ENCODE measurements around the gene SMPDL3A.

SMPDL3A gene

GRCh38 chr6:122751326-122751725 lies 37.7 kb upstream of the SMPDL3A start:
- H3K4me3 ChIP-seq: no peak overlapping the region
- no peak overlapping the region for H3K9ac ChIP-seq
- no peaks in the 10 kb centered on the region for H3K36me3 ChIP-seq
- H3K4me2 ChIP-seq: peak overlapping the region in 10 of 11 experiments; percentile 2 to 45 (median 27); a peak in 13 of 22 replicates
- peaks cover 18 to 31% (median 21%) of the 10 kb centered on the region in 11 experiments; a peak in 21 of 22 replicates for H3K9me3 ChIP-seq (replicated peaks in 1 of 11)
- H3K27me3 ChIP-seq: no peaks in the 10 kb centered on the region
- no peak for TF ChIP-seq Cebpa-rat (IDR thresholded peaks at IDR 0.05)
- H3K4me1 ChIP-seq: peaks cover 0 to 32% (median 8%) of the 10 kb centered on the region in 10 experiments; a peak in 10 of 20 replicates
- H3K27ac ChIP-seq: 0 out of 22 replicates have a peak overlapping the region, but pooled peaks of 1 of the 11 experiments have one; percentile 10
- H4K20me1 ChIP-seq: no peaks in the 10 kb centered on the region

- Histone ChIP-seq H4K20me1 (no peaks in the 10 kb centered on the region), H3K4me2 (peak overlapping the region in 3 of 11 experiments; percentile 2 to 8 (median 3); a peak in 1 of 22 replicates), H3K27ac (no peak overlapping the region), H3K27me3 (no peaks in the 10 kb centered on the region), H3K4me1 (peaks cover 0 to 32% (median 8%) of the 10 kb centered on the region in 10 experiments; a peak in 10 of 20 replicates), H3K9me3 (replicated peaks in 1 of 11) (peaks cover 17 to 22% (median 20%) of the 10 kb centered on the region in 11 experiments; a peak in 21 of 22 replicates), H3K4me3 (no peak overlapping the region), H3K36me3 (no peaks in the 10 kb centered on the region), H3K9ac (no peak overlapping the region)
- no peak for TF ChIP-seq Cebpa-rat (IDR thresholded peaks at IDR 0.05)
These were observed 36.6 kb upstream of the SMPDL3A start for GRCh38 chr6:122752459-122752858.

GRCh38 chr6:122753000-122753687 lies 35.9 kb upstream of the SMPDL3A start:
- H3K27me3 ChIP-seq: no peaks in the 10 kb centered on the region
- H3K9ac ChIP-seq: no peak overlapping the region
- no peaks in the 10 kb centered on the region for H4K20me1 ChIP-seq
- H3K27ac ChIP-seq: no peak overlapping the region
- peaks cover 0 to 32% (median 8%) of the 10 kb centered on the region in 10 experiments; a peak in 11 of 20 replicates for H3K4me1 ChIP-seq
- H3K4me2 ChIP-seq: peak overlapping the region in 1 of 11 experiments; percentile 8; a peak in 1 of 22 replicates
- H3K4me3 ChIP-seq: no peak overlapping the region
- TF ChIP-seq Cebpa-rat (IDR thresholded peaks at IDR 0.05): no peak
- no peaks in the 10 kb centered on the region for H3K36me3 ChIP-seq
- H3K9me3 ChIP-seq (replicated peaks in 1 of 11): peaks cover 10 to 15% (median 13%) of the 10 kb centered on the region in 11 experiments; a peak in 19 of 22 replicates

GRCh38 chr6:122753688-122754056 lies 35.4 kb upstream of the SMPDL3A start:
- Histone ChIP-seq H3K27ac (no peak overlapping the region), H3K27me3 (no peaks in the 10 kb centered on the region), H3K9me3 (replicated peaks in 1 of 11) (peaks cover 6 to 11% (median 9%) of the 10 kb centered on the region in 11 experiments; a peak in 19 of 22 replicates), H3K4me2 (0 out of 22 replicates have a peak overlapping the region, but pooled peaks of 1 of the 11 experiments have one; percentile 53), H3K4me3 (no peak overlapping the region), H4K20me1 (no peaks in the 10 kb centered on the region), H3K9ac (no peak overlapping the region), H3K4me1 (peaks cover 0 to 32% (median 8%) of the 10 kb centered on the region in 10 experiments; a peak in 11 of 20 replicates), H3K36me3 (no peaks in the 10 kb centered on the region)
- TF ChIP-seq Cebpa-rat (IDR thresholded peaks at IDR 0.05): no peak

GRCh38 chr6:122754191-122754731 lies 34.8 kb upstream of the SMPDL3A start:
- H3K27me3 ChIP-seq: no peaks in the 10 kb centered on the region
- H3K9ac ChIP-seq: no peak overlapping the region
- peak overlapping the region in 1 of 11 experiments; percentile 53; a peak in 1 of 22 replicates for H3K4me2 ChIP-seq
- H3K36me3 ChIP-seq: no peaks in the 10 kb centered on the region
- H3K4me1 ChIP-seq: peaks cover 0 to 38% (median 8%) of the 10 kb centered on the region in 10 experiments; a peak in 11 of 20 replicates
- H3K27ac ChIP-seq: no peak overlapping the region
- no peak for TF ChIP-seq Cebpa-rat (IDR thresholded peaks at IDR 0.05)
- H3K4me3 ChIP-seq: no peak overlapping the region
- H3K9me3 ChIP-seq (replicated peaks in 1 of 11): peaks cover 0 to 5% (median 3%) of the 10 kb centered on the region in 11 experiments; a peak in 13 of 22 replicates
- no peaks in the 10 kb centered on the region for H4K20me1 ChIP-seq

- Histone ChIP-seq H3K4me2 (no peak overlapping the region), H3K4me1 (peaks cover 0 to 45% (median 8%) of the 10 kb centered on the region in 10 experiments; a peak in 11 of 20 replicates), H3K4me3 (no peak overlapping the region), H3K27me3 (no peaks in the 10 kb centered on the region), H3K9me3 (replicated peaks in 1 of 11) (no peaks in the 10 kb centered on the region), H4K20me1 (no peaks in the 10 kb centered on the region), H3K27ac (no peak overlapping the region), H3K36me3 (no peaks in the 10 kb centered on the region), H3K9ac (no peak overlapping the region)
- TF ChIP-seq Cebpa-rat (IDR thresholded peaks at IDR 0.05): no peak
These were observed 33.2 kb upstream of the SMPDL3A start for GRCh38 chr6:122755901-122756300.

GRCh38 chr6:122758927-122759334 lies 30.1 kb upstream of the SMPDL3A start:
- peak overlapping the region in 2 of 11 experiments; percentile 3 to 42; a peak in 1 of 22 replicates for H3K4me2 ChIP-seq
- H3K9me3 ChIP-seq (replicated peaks in 1 of 11): no peaks in the 10 kb centered on the region
- no peak overlapping the region for H3K9ac ChIP-seq
- H3K27ac ChIP-seq: peak overlapping the region in 3 of 11 experiments; percentile 30 to 62 (median 42); a peak in 4 of 22 replicates
- no peaks in the 10 kb centered on the region for H3K27me3 ChIP-seq
- H3K36me3 ChIP-seq: no peaks in the 10 kb centered on the region
- TF ChIP-seq Cebpa-rat (IDR thresholded peaks at IDR 0.05): no peak
- no peaks in the 10 kb centered on the region for H4K20me1 ChIP-seq
- H3K4me1 ChIP-seq: peaks cover 0 to 20% (median 0%) of the 10 kb centered on the region in 10 experiments; a peak in 3 of 20 replicates
- no peak overlapping the region for H3K4me3 ChIP-seq

GRCh38 chr6:122760330-122760729 lies 28.7 kb upstream of the SMPDL3A start:
- no peak for TF ChIP-seq Cebpa-rat (IDR thresholded peaks at IDR 0.05)
- Histone ChIP-seq H3K4me3 (no peak overlapping the region), H3K27me3 (no peaks in the 10 kb centered on the region), H3K9me3 (replicated peaks in 1 of 11) (no peaks in the 10 kb centered on the region), H4K20me1 (no peaks in the 10 kb centered on the region), H3K36me3 (no peaks in the 10 kb centered on the region), H3K4me2 (no peak overlapping the region), H3K9ac (no peak overlapping the region), H3K4me1 (peaks cover 0 to 14% (median 0%) of the 10 kb centered on the region in 10 experiments; a peak in 3 of 20 replicates), H3K27ac (peak overlapping the region in 1 of 11 experiments; percentile 62; a peak in 2 of 22 replicates)

- no peak for TF ChIP-seq Cebpa-rat (IDR thresholded peaks at IDR 0.05)
- no peaks in the 10 kb centered on the region for H3K36me3 ChIP-seq
- no peak overlapping the region for H3K27ac ChIP-seq
- no peaks in the 10 kb centered on the region for H3K9me3 ChIP-seq (replicated peaks in 1 of 11)
- H3K9ac ChIP-seq: no peak overlapping the region
- H3K27me3 ChIP-seq: no peaks in the 10 kb centered on the region
- no peak overlapping the region for H3K4me3 ChIP-seq
- no peaks in the 10 kb centered on the region for H4K20me1 ChIP-seq
- no peak overlapping the region for H3K4me2 ChIP-seq
- H3K4me1 ChIP-seq: peaks cover 0 to 12% (median 0%) of the 10 kb centered on the region in 10 experiments; a peak in 4 of 20 replicates
These were observed 22.8 kb upstream of the SMPDL3A start for GRCh38 chr6:122766256-122766655.

Measured in BLaER1 treated with 17β-estradiol and CSF1 and Interleukin-3, amounts not matched to agents 10 nM and 100 nM (cell line).